Activated CD4-positive, CD25-positive, alpha-beta regulatory T cell treated with anti-CD3 and anti-CD28 coated beads, Interleukin-2, amount 50 U/mL, for 16 hours (primary cell): ENCODE results near the gene FKBP8.

Experiments used
- DNase-seq: peaks from one replicate; pipeline ENCODE4 v3.0.0-alpha.2; 2020; ENCODE audit warnings: low read depth, low spot score

Gene FKBP8

GRCh38 chr19:18521692-18522123, 21.7 kb downstream of the FKBP8 start, which contains the start of gene ELL:
Gene ELL, minus strand, starts transcription at chr19:18522070. Its CDS starts 15 bp downstream, at chr19:18522055.
- no peak for DNase-seq

DNA sequence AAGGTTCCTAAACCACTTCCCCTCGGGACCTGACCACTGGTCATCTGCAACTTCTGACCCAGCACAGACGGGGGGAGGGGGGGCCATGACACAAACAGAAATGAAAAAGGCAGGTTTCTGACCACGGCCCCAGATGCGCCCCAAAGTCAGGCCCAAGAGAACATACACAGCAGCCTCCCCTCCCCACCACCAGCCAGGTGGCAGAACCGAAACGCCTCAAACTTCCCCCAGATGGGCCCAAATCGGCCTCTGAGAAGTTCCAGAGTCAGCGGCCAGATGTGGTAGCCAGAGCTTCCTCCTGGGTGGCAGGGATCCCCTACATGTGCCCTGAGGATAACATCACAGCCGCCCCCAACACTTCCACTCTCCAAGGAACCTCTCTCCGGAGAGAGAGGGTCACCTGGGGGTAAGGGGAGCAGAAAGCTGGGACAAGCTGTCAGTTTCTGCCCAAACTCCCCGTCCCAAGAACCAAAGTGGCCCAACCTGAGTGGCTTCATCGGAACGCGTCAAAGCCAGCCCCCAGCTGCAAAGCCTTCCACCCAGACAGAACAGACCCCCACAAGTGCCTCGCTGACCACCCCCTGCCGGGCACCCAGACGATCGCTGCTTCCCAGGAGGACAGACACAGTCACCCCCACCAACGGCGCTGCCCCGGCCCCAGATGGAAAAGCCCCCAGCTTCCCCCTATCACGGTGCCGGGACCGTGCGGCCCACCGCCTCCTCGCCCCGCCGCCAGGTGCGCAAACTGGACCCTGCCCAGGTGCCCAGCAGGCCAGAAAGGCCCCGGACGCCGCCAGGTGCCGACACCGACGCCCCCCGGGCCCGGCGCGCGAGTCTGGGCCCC, 22.3 kb downstream of the FKBP8 start:
- DNase-seq, result no peak

GRCh38 chr19:18519962-18520847, 23.2 kb downstream of the FKBP8 start:
- DNase-seq, result peak; percentile 39

GRCh38 chr19:18518639-18519038, 24.7 kb downstream of the FKBP8 start:
- DNase-seq, result no peak

GRCh38 chr19:18517606-18518005, 25.8 kb downstream of the FKBP8 start:
- DNase-seq, result no peak

- no peak for DNase-seq
Observed at GRCh38 chr19:18515959-18516358, 27.4 kb downstream of the FKBP8 start.

GRCh38 chr19:18514800-18515682, 28.3 kb downstream of the FKBP8 start:
- no peak for DNase-seq

DNA sequence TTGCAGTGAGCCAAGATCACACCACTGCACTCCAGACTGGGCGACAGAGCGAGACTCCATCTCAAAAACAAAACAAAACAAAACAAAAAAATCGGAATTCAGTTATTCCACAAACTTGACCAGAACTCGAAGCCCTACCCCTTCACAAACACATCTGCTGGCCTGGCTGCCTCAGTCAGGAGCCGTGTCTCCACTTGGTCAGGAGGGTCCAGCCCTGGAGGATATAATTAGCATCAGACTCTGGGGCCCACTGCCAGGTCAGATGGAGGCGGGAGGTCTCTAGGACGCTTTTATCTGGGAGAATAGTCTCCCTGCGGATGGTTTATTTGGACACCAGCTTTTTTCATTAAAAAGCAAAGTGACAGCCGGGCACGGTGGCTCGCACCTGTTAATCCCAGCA, 29.5 kb downstream of the FKBP8 start:
- no peak for DNase-seq

DNA sequence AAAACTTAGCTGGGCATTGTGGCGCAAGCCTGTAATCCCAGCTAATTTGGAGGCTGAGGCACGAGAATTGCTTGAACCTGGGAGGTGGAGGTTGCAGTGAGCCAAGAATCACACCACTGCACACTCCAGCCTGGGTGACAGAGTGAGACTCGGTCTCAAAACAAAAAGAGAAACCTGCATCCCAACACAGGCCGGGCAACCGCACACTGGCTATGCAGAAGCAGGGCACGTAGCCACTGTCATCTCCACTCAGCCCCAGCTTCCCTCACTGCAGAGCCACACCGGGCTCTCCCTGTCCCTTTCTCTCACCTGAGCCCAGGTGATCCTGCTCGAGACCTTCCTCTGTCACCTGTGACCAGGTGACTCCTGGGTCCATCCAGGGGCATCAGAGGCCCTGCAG, 33.2 kb downstream of the FKBP8 start:
- DNase-seq, result no peak

DNA sequence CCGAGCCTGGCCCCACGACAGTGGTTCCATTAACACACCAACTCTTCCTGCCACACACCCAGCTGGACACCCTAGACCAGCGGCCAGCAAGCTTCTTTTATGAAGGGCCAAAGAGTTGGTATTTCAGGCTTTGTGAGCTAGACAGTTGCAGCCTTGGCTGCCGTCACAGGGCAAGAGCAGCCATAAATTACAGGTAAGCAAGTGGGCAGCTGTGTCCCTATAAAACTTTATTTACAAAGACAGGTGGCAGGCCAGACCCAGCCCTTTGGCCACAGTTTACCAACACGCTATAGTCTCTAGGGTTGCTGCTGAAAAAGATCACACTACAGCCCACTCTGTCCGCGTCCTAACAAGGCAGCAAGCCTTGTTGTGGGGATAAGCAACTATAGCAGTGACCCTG, 34.8 kb downstream of the FKBP8 start:
- no peak for DNase-seq

GRCh38 chr19:18507727-18508440, 35.5 kb downstream of the FKBP8 start:
- DNase-seq, result no peak

GRCh38 chr19:18507021-18507726, 36.2 kb downstream of the FKBP8 start:
- no peak for DNase-seq

- DNase-seq, result no peak
Observed at GRCh38 chr19:18506101-18506930, 37.1 kb downstream of the FKBP8 start.

DNA sequence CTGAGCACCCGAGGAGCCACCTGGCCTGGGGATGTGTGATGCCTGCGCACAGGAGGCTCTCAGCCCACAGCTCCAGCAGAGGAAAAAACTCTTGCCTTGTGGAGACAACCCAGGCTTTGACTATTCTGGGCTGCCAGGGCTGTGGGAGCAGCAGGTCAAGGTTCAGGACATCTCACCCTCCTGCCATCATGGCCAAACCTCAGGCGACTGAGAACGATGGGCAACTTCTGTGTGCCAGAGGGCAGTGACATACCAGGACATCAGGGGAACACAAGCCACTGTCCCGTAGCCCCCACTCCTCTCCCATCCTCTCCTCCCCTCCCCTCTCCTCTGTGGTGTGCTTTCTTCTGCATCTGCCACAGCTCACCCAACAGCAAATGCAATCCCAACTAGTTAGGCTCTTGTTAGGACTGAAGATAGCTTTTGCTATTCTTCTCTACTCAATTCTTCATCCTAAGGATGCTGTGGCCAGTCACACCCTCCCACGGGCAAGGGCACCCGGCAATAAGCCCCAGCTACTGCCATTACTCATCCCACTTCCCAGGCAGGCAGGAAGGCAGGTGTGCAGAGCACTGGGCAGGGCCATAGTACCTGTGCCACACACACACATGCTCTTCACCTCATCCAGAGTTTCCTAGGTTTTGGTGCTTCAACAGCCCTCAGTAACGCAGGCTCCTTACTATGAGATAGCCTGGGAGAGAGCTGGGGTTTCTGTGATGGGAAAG, 38.3 kb downstream of the FKBP8 start:
- no peak for DNase-seq

- no peak for DNase-seq
Observed at GRCh38 chr19:18503971-18504885, 39.1 kb downstream of the FKBP8 start.

- no peak for DNase-seq
Observed at GRCh38 chr19:18503337-18503970, 39.9 kb downstream of the FKBP8 start.
